GM12878 (cell line): ENCODE data around the gene ASAP2. TPM values are rescaled to one million over a fixed set of nuclear protein-coding genes. Genes with fewer than 3 reads are reported as not detected.

Experiments
- ATAC-seq: fragments of 200-7000 bp; cut with Tn5 transposase; 3 replicates; pipeline ENCODE4 v1.9.1; 2020; ENCODE audit warnings: mild to moderate bottlenecking, moderate library complexity
- BruUV-seq: library from RNA; stranded (reverse); fragments of 400-500 nt; replicated peaks from 2 replicates; lab custom pipeline; 2021; lab: Mats Ljungman, UMichigan
- CTCF ChIA-PET: fragments of 300-600 bp; sonication (Branson Sonifier 250); formaldehyde crosslinking; extraction: SDS; loops from one replicate; lab custom pipeline; 2021; ENCODE audit warnings: inconsistent platforms; lab: Yijun Ruan, JAX
- POLR2A ChIA-PET: fragments of 350-600 bp; formaldehyde crosslinking; extraction: SDS; loops from one replicate; lab custom pipeline; 2021; ENCODE audit warnings: inconsistent platforms; lab: Charles Lee
- RAD21 ChIA-PET: fragments of 300-600 bp; sonication (Branson Sonifier 250); formaldehyde crosslinking; loops from one replicate; lab custom pipeline; 2023; ENCODE audit warnings: antibody characterized with exemption; ENCODE audit not compliant: unreplicated experiment; lab: Charles Lee
- SMC1A ChIA-PET: fragments of 300-600 bp; sonication (Branson Sonifier 250); formaldehyde crosslinking; loops from one replicate; lab custom pipeline; 2023; ENCODE audit not compliant: unreplicated experiment, uncharacterized antibody; lab: Charles Lee
- DNase-seq: peaks from one replicate; pipeline ENCODE4 v3.0.0-alpha.2; 2011; ENCODE audit warnings: low read depth, low spot score
- FAIRE-seq: peaks from 3 replicates; lab custom pipeline; 2011; peaks lifted over from hg19 to GRCh38; lab: Jason Lieb, UNC
- H2AFZ ChIP-seq: 2 replicates; pipeline ENCODE4 v1.6.0; 2011; ENCODE audit warnings: low read depth, low read length, control low read depth; ENCODE audit not compliant: control insufficient read depth
- H3K27ac ChIP-seq: 2 replicates; pipeline ENCODE4 v1.5.1; 2011; ENCODE audit warnings: control low read depth; ENCODE audit not compliant: control insufficient read depth, insufficient read depth
- H3K27me3 ChIP-seq, 2 experiments: replicated peaks in 1 of 2; 2 replicates each; pipeline versions ENCODE4 v1.6.0 to v1.6.1; 2011; ENCODE audit warnings: low read length in 1 of 2; ENCODE audit not compliant: control insufficient read depth in 2 of 2, insufficient read depth in 2 of 2
- H3K36me3 ChIP-seq, 2 experiments: 2 replicates each; pipeline ENCODE4 v1.5.1; 2011; ENCODE audit warnings: low read length in 1 of 2; ENCODE audit not compliant: control insufficient read depth in 2 of 2, insufficient read depth in 2 of 2
- H3K4me1 ChIP-seq: 2 replicates; pipeline ENCODE4 v1.6.1; 2011; ENCODE audit warnings: mild to moderate bottlenecking, low read length, moderate library complexity, mixed read lengths; ENCODE audit not compliant: control insufficient read depth, insufficient read depth
- H3K4me2 ChIP-seq: 2 replicates; pipeline ENCODE4 v1.6.0; 2011; ENCODE audit warnings: control low read depth; ENCODE audit not compliant: control insufficient read depth, insufficient read depth
- H3K4me3 ChIP-seq: fragments of 200-600 bp; sonication (generic); 2 replicates; pipeline ENCODE4 v1.5.1; 2016
- H3K79me2 ChIP-seq: 2 replicates; pipeline ENCODE4 v1.6.0; 2011; ENCODE audit warnings: low read length; ENCODE audit not compliant: control insufficient read depth, insufficient read depth
- H3K9ac ChIP-seq: 2 replicates; pipeline ENCODE4 v1.8.0; 2011; ENCODE audit warnings: low read length, control low read depth, mixed read lengths; ENCODE audit not compliant: control insufficient read depth, insufficient read depth
- H3K9me3 ChIP-seq: replicated peaks from 3 replicates; pipeline ENCODE4 v1.5.1; 2011; ENCODE audit warnings: mild to moderate bottlenecking, low read length; ENCODE audit not compliant: control insufficient read depth, insufficient read depth
- H4K20me1 ChIP-seq: 2 replicates; pipeline ENCODE4 v1.6.0; 2011; ENCODE audit not compliant: control insufficient read depth, insufficient read depth
- BCL11A ChIP-seq: IDR thresholded peaks from 2 replicates; pipeline ENCODE4 v1.6.1; 2011; ENCODE audit warnings: low read depth, low read length
- CBX3 ChIP-seq: fragments of 200-600 bp; sonication (generic); IDR thresholded peaks from 2 replicates; pipeline ENCODE4 v1.6.1; 2016; ENCODE audit warnings: low read depth, borderline replicate concordance
- CHD2 ChIP-seq: IDR thresholded peaks from 2 replicates; pipeline ENCODE4 v1.6.1; 2011; ENCODE audit warnings: low read depth, low read length, improper control_type of control experiment, borderline replicate concordance
- CTCF ChIP-seq, 3 experiments: IDR thresholded peaks in 2 of 3; conservative IDR thresholded peaks in 1 of 3; 2 replicates each; pipeline ENCODE4 v1.5.1; 2011; ENCODE audit warnings: low read depth in 3 of 3, low read length in 3 of 3, mild to moderate bottlenecking in 3 of 3, control low read depth in 2 of 3, moderate library complexity in 2 of 3, inconsistent platforms in 1 of 3, mixed read lengths in 1 of 3; ENCODE audit not compliant: control insufficient read depth in 2 of 3, insufficient read depth in 1 of 3; ENCODE audit errors: extremely low read depth in 1 of 3
- DPF2 ChIP-seq: fragments of 450-650 bp; IDR thresholded peaks from 2 replicates; pipeline ENCODE4 v1.6.1; 2017; ENCODE audit warnings: mild to moderate bottlenecking
- EP300 ChIP-seq, 2 experiments: fragments of 150-350 bp in 1 of 2; IDR thresholded peaks; 2 replicates each; pipeline ENCODE4 v1.6.1; 2011 to 2012; ENCODE audit warnings: low read depth in 2 of 2, low read length in 2 of 2, borderline replicate concordance in 1 of 2, improper control_type of control experiment in 1 of 2, inconsistent platforms in 1 of 2; ENCODE audit not compliant: control insufficient read depth in 1 of 2
- ETV6 ChIP-seq, 2 experiments: fragments of 450-650 bp in 1 of 2; IDR thresholded peaks in 1 of 2; conservative IDR thresholded peaks in 1 of 2; 2 replicates each; pipeline ENCODE4 v1.6.1; 2014; ENCODE audit warnings: antibody characterized with exemption in 1 of 2, borderline replicate concordance in 1 of 2, low read depth in 1 of 2, mild to moderate bottlenecking in 1 of 2, moderate library complexity in 1 of 2
- NR2C2 ChIP-seq: IDR thresholded peaks from 2 replicates; pipeline ENCODE4 v1.6.1; 2011; ENCODE audit warnings: borderline replicate concordance, low read depth; ENCODE audit not compliant: control insufficient read depth, insufficient read length
- NR2F1 ChIP-seq: fragments of 450-650 bp; conservative IDR thresholded peaks from 2 replicates; pipeline ENCODE4 v1.6.1; 2017; ENCODE audit warnings: mild to moderate bottlenecking
- PBX3 ChIP-seq: IDR thresholded peaks from 2 replicates; pipeline ENCODE4 v1.6.1; 2011; ENCODE audit warnings: mild to moderate bottlenecking, low read depth, low read length, moderate library complexity; ENCODE audit not compliant: insufficient replicate concordance
- PML ChIP-seq: IDR thresholded peaks from 2 replicates; pipeline ENCODE4 v1.6.1; 2012; ENCODE audit warnings: low read length, inconsistent platforms
- RBBP5 ChIP-seq: fragments of 200-600 bp; sonication (generic); conservative IDR thresholded peaks from 2 replicates; pipeline ENCODE4 v1.6.1; 2016
- RELB ChIP-seq: fragments of 450-650 bp; IDR thresholded peaks from 2 replicates; pipeline ENCODE4 v1.6.1; 2017; ENCODE audit warnings: low read depth, mild to moderate bottlenecking, moderate library complexity
- RUNX3 ChIP-seq: IDR thresholded peaks from 2 replicates; pipeline ENCODE4 v1.6.1; 2012; ENCODE audit warnings: low read length, inconsistent platforms
- SREBF2 ChIP-seq: IDR thresholded peaks from 2 replicates; pipeline ENCODE4 v1.6.1; 2012; ENCODE audit warnings: mild to moderate bottlenecking, low read length
- USF1 ChIP-seq: IDR thresholded peaks from 2 replicates; pipeline ENCODE4 v1.6.1; 2011; ENCODE audit warnings: borderline replicate concordance, low read depth, mild to moderate bottlenecking, moderate library complexity, mixed read lengths, low read length; ENCODE audit not compliant: insufficient read depth; ENCODE audit errors: extremely low read length
- ZNF207 ChIP-seq: fragments of 450-650 bp; IDR thresholded peaks from 2 replicates; pipeline ENCODE4 v1.6.1; 2014; ENCODE audit warnings: antibody characterized with exemption, mild to moderate bottlenecking, borderline replicate concordance
- ZNF217 ChIP-seq: fragments of 450-650 bp; IDR thresholded peaks from 2 replicates; pipeline ENCODE4 v1.6.1; 2017; ENCODE audit warnings: antibody characterized with exemption, mild to moderate bottlenecking
- WGBS: methylation state at CpG from one replicate; pipeline ENCODE4 v1.1.6; 2016; ENCODE audit warnings: low lambda C conversion rate; ENCODE audit not compliant: insufficient replicate concordance, insufficient coverage; ENCODE audit errors: missing lambda C conversion rate; 5-methylcytosine and 5-hydroxymethylcytosine counted together
- in situ Hi-C: fragments of 300-500 bp; cut with MboI; formaldehyde crosslinking; loops from 9 replicates; pipeline ENCODE4 v1.14.3; 2018; ENCODE audit warnings: mixed read lengths
- intact Hi-C: fragments of 100-400 bp; cut with micrococcal nuclease; formaldehyde crosslinking; loops from one replicate; pipeline ENCODE4 v1.14.2; 2022; ENCODE audit not compliant: unreplicated experiment
- polyA plus RNA-seq, 11 experiments: library from polyadenylated mRNA; depleted of rRNA in 4 of 11; unstranded in 6 of 11; stranded (reverse) in 5 of 11; fragments of >200 nt; fragmentation: Nextera tagmentation in 4 of 11; fragmentation: Illumina TruSeq in 1 of 11; extraction: Ambion mirVana in 4 of 11; extraction: Trizol in 1 of 11; gene quantifications; 1 replicate in 1 of 11; 2 replicates in 10 of 11; pipeline versions ENCODE4 v1.2.1 to v1.2.3, GENCODE V29; 2011 to 2016; ENCODE audit warnings: inconsistent platforms in 2 of 11, missing spikeins in 2 of 11, low read depth in 1 of 11
- total RNA-seq, 4 experiments: library from RNA; depleted of rRNA in 3 of 4; stranded (reverse); fragments of >200 nt in 3 of 4; fragmentation: Illumina TruSeq in 1 of 4; extraction: Trizol in 1 of 4; gene quantifications; 2 replicates each; pipeline versions ENCODE4 v1.2.1 to v1.2.3, GENCODE V29; 2013 to 2021

ASAP2 gene
- total and polyA plus RNA-seq, 10 of the 15 experiments (the other 5 are each of a cell fraction or from before 2014, with no cell fraction given) = 0.05 to 0.27 (median 0.07) TPM; not detected in 4

GRCh38 chr2:9311488-9311887 lies 104.9 kb downstream of the ASAP2 start:
- H3K4me2 ChIP-seq = no peak overlapping the region
- 17% methylated on average over 8 of the region's 12 CpGs for WGBS
- TF ChIP-seq RELB = no peak
- TF ChIP-seq ZNF207 = no peak
- no peak for TF ChIP-seq NR2F1
- no peak for TF ChIP-seq CHD2
- TF ChIP-seq EP300 (IDR thresholded peaks at IDR 0.05; ENCODE audit: borderline replicate concordance in 1 of 2, control insufficient read depth in 1 of 2, low read depth in 2 of 2, low read length in 2 of 2) = no peak
- no peak for TF ChIP-seq ZNF217
- TF ChIP-seq PBX3 = no peak
- no peak for TF ChIP-seq RUNX3
- no peak for TF ChIP-seq PML
- no peak for TF ChIP-seq DPF2
- TF ChIP-seq CTCF (IDR thresholded peaks at IDR 0.05 in 2 of 3, conservative IDR thresholded peaks at IDR 0.05 in 1 of 3; ENCODE audit: control insufficient read depth in 2 of 3, extremely low read depth in 1 of 3, insufficient read depth in 1 of 3, low read depth in 3 of 3, low read length in 3 of 3) = no peak
- no peak for TF ChIP-seq ETV6 (conservative IDR thresholded peaks at IDR 0.05 in 1 of 2, IDR thresholded peaks at IDR 0.05 in 1 of 2; ENCODE audit: borderline replicate concordance in 1 of 2, low read depth in 1 of 2)
- TF ChIP-seq USF1 = no peak
- TF ChIP-seq CBX3 = no peak
- no peak for TF ChIP-seq NR2C2
- no peak for TF ChIP-seq BCL11A
- TF ChIP-seq SREBF2 = no peak
- no peak for TF ChIP-seq RBBP5

More at GRCh38 chr2:9311488-9311887, 104.9 kb downstream of the ASAP2 start:
- Histone ChIP-seq H3K9me3 (no peaks in the 10 kb centered on the region), H3K27me3 (no peaks in the 10 kb centered on the region), H3K27ac (no peak overlapping the region), H2AFZ (no peak overlapping the region), H3K4me3 (no peak overlapping the region), H3K9ac (no peak overlapping the region), H3K36me3 (no peaks in the 10 kb centered on the region), H3K79me2 (no peaks in the 10 kb centered on the region), H3K4me1 (no peaks in the 10 kb centered on the region), H4K20me1 (no peaks in the 10 kb centered on the region)
- CTCF ChIA-PET = no interaction called here
- intact Hi-C loops = no loop called here
- RAD21 ChIA-PET = no interaction called here
- SMC1A ChIA-PET = no interaction called here
- no peak for ATAC-seq
- DNase-seq = no peak
- no peak for FAIRE-seq
- POLR2A ChIA-PET = no interaction called here
- no TSS peak for BruUV-seq
- in situ Hi-C loops = no loop called here
